PFSK-1 (cell line): ENCODE results near the gene CACUL1.

ENCODE experiments used
- FOXP2 ChIP-seq: optimal IDR thresholded peaks from 2 replicates; pipeline ENCODE3; 2011; ENCODE audit warnings: borderline replicate concordance, control low read depth, inconsistent platforms; ENCODE audit not compliant: insufficient read depth; ENCODE audit errors: extremely low read length, extremely low read depth
- POLR2AphosphoS5 ChIP-seq: IDR thresholded peaks from 2 replicates; pipeline ENCODE4 v1.6.1; 2012; ENCODE audit warnings: low read depth, mild to moderate bottlenecking, control low read depth, low read length, moderate library complexity
- REST ChIP-seq, 2 experiments: IDR thresholded peaks; 2 replicates each; pipeline versions ENCODE4 v1.6.1 to v1.8.0; 2011 to 2012; ENCODE audit warnings: low read depth in 2 of 2, low read length in 2 of 2, control low read depth in 1 of 2, inconsistent platforms in 1 of 2, mild to moderate bottlenecking in 1 of 2, moderate library complexity in 1 of 2; ENCODE audit not compliant: insufficient read depth in 1 of 2
- SIN3A ChIP-seq: IDR thresholded peaks from 2 replicates; pipeline ENCODE4 v1.6.1; 2012; ENCODE audit warnings: mild to moderate bottlenecking, low read length, moderate library complexity, borderline replicate concordance; ENCODE audit not compliant: insufficient read depth
- TAF1 ChIP-seq: IDR thresholded peaks from 2 replicates; pipeline ENCODE4 v1.6.1; 2012; ENCODE audit warnings: low read length, control low read depth, borderline replicate concordance; ENCODE audit not compliant: insufficient read depth

The CACUL1 gene

GRCh38 chr10:118785551-118785950, 30.8 kb upstream of the CACUL1 start:
- TF ChIP-seq POLR2AphosphoS5 = no peak
- no peak for TF ChIP-seq TAF1
- TF ChIP-seq SIN3A = no peak

- TF ChIP-seq POLR2AphosphoS5 (no peak), TAF1 (no peak), SIN3A (no peak), REST (IDR thresholded peaks at IDR 0.05; ENCODE audit: insufficient read depth in 1 of 2, low read depth in 2 of 2, low read length in 2 of 2) (no peak), FOXP2 (no peak)
Observed at GRCh38 chr10:118783776-118784545, 29.2 kb upstream of the CACUL1 start.

- TF ChIP-seq TAF1 (no peak), POLR2AphosphoS5 (no peak), REST (IDR thresholded peaks at IDR 0.05; ENCODE audit: insufficient read depth in 1 of 2, low read depth in 2 of 2, low read length in 2 of 2) (no peak), FOXP2 (no peak), SIN3A (no peak)
Observed at GRCh38 chr10:118781541-118781940, 26.8 kb upstream of the CACUL1 start.

- no peak for TF ChIP-seq POLR2AphosphoS5
- TF ChIP-seq SIN3A = no peak
- no peak for TF ChIP-seq REST (IDR thresholded peaks at IDR 0.05; ENCODE audit: insufficient read depth in 1 of 2, low read depth in 2 of 2, low read length in 2 of 2)
- TF ChIP-seq FOXP2 = no peak
- no peak for TF ChIP-seq TAF1
Observed at GRCh38 chr10:118778727-118779126, 24.0 kb upstream of the CACUL1 start.

GRCh38 chr10:118776960-118777359, 22.2 kb upstream of the CACUL1 start:
- TF ChIP-seq SIN3A (no peak), FOXP2 (no peak), POLR2AphosphoS5 (no peak), REST (IDR thresholded peaks at IDR 0.05; ENCODE audit: insufficient read depth in 1 of 2, low read depth in 2 of 2, low read length in 2 of 2) (no peak), TAF1 (no peak)
